HG03097 (cell line): ENCODE data around the gene MSMB.
"Not testable (repeated sequence)": the region's sequence is repeated elsewhere in the genome, so short reads cannot be mapped to it uniquely, and the experiment has no call there.

Experiments used
- ATAC-seq: cut with Tn5 transposase; IDR thresholded peaks from one replicate; pipeline ENCODE4 v1.9.1; 2021; ENCODE audit not compliant: unreplicated experiment, low FRiP score

MSMB gene

GRCh38 chr10:46070749-46071148 is 24.7 kb upstream of the MSMB start:
- no peak for ATAC-seq

- no peak for ATAC-seq
Measured at GRCh38 chr10:46069771-46070463, 23.8 kb upstream of the MSMB start.

GRCh38 chr10:46068905-46069304 is 22.8 kb upstream of the MSMB start:
- no peak for ATAC-seq

- no peak for ATAC-seq
Measured at GRCh38 chr10:46068117-46068516, 22.0 kb upstream of the MSMB start.

GRCh38 chr10:46064269-46064817 is 18.3 kb upstream of the MSMB start:
- no peak for ATAC-seq

GRCh38 chr10:46062723-46063428 is 16.8 kb upstream of the MSMB start:
- no peak for ATAC-seq

- ATAC-seq, result no peak
Measured at GRCh38 chr10:46060706-46061105, 14.6 kb upstream of the MSMB start.

- ATAC-seq, result not testable (repeated sequence)
Measured at GRCh38 chr10:46057927-46058326, 11.9 kb upstream of the MSMB start.

GRCh38 chr10:46057038-46057437 is 11.0 kb upstream of the MSMB start:
- ATAC-seq, result no peak

GRCh38 chr10:46055771-46056170 is 9.7 kb upstream of the MSMB start:
- ATAC-seq, result no peak

- ATAC-seq, result no peak
Measured at GRCh38 chr10:46053534-46054434, 7.7 kb upstream of the MSMB start.

- ATAC-seq, result no peak
Measured at GRCh38 chr10:46052791-46053375, 6.8 kb upstream of the MSMB start.

- ATAC-seq, result no peak
Measured at GRCh38 chr10:46052057-46052790, 6.2 kb upstream of the MSMB start.

GRCh38 chr10:46050941-46051623 is 5.0 kb upstream of the MSMB start:
- no peak for ATAC-seq

GRCh38 chr10:46049497-46049831 is 3.4 kb upstream of the MSMB start:
- ATAC-seq, result not testable (repeated sequence)

- no peak for ATAC-seq
Measured at GRCh38 chr10:46048152-46048551, 2.1 kb upstream of the MSMB start.

- ATAC-seq, result no peak
Measured at GRCh38 chr10:46042527-46042926, 3.5 kb downstream of the MSMB start.

- ATAC-seq, result no peak
Measured at GRCh38 chr10:46040004-46040403, 6.1 kb downstream of the MSMB start.

GRCh38 chr10:46037107-46037825 is 8.8 kb downstream of the MSMB start:
- no peak for ATAC-seq
